OCI-LY7 (cell line): Measurements from ENCODE around the gene RBM26.

ENCODE experiments used
- EZH2phosphoT487 ChIP-seq: fragments of 200-600 bp; sonication (generic); IDR thresholded peaks from 2 replicates; pipeline ENCODE4 v1.6.1; 2018; ENCODE audit warnings: low read depth, borderline replicate concordance, mild to moderate bottlenecking, mixed run types, antibody characterized with exemption, low read length, moderate library complexity, mixed read lengths
- TF ChIP-seq, protein P1 (sequence below): fragments of 200-600 bp; sonication (generic); conservative IDR thresholded peaks from 2 replicates; pipeline ENCODE4 v1.5.1; 2014; ENCODE audit warnings: mild to moderate bottlenecking, antibody characterized with exemption, low read length, moderate library complexity, mixed read lengths

DNA sequence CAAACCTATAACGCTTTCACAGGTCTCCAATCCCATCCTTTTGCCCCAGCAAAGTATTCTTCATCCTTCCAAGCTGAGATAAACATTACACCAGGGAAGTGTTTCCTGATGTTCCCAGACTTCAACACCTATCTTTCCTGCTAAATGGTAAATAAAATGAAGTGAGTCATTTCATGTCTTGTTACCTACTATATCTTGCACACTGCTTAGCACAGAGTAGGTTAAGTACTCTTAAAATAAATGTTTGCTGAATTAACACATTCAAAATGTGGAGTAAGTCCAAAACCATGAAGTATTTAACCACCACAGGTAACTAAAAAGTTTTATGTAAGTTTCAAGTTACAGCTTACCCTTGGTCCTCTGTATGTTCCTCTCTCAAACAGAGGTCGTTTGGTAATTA, 3.4 kb downstream of the RBM26 start:
- TF ChIP-seq, protein P1, sequence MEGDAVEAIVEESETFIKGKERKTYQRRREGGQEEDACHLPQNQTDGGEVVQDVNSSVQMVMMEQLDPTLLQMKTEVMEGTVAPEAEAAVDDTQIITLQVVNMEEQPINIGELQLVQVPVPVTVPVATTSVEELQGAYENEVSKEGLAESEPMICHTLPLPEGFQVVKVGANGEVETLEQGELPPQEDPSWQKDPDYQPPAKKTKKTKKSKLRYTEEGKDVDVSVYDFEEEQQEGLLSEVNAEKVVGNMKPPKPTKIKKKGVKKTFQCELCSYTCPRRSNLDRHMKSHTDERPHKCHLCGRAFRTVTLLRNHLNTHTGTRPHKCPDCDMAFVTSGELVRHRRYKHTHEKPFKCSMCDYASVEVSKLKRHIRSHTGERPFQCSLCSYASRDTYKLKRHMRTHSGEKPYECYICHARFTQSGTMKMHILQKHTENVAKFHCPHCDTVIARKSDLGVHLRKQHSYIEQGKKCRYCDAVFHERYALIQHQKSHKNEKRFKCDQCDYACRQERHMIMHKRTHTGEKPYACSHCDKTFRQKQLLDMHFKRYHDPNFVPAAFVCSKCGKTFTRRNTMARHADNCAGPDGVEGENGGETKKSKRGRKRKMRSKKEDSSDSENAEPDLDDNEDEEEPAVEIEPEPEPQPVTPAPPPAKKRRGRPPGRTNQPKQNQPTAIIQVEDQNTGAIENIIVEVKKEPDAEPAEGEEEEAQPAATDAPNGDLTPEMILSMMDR = no peak
- no peak for TF ChIP-seq EZH2phosphoT487
